ENCODE results near the gene LMX1A.

The LMX1A gene

GRCh38 chr1:165369255-165369848 lies 12.8 kb upstream of the LMX1A start:
- no peak for DNase-seq (ENCODE audit: extremely low read depth in 1 of 2, low read depth in 1 of 2)

GRCh38 chr1:165367375-165367993 lies 11.0 kb upstream of the LMX1A start:
- DNase-seq (ENCODE audit: extremely low read depth in 1 of 2, low read depth in 1 of 2) = peak; percentile 43 to 67

- DNase-seq (ENCODE audit: extremely low read depth in 1 of 2, low read depth in 1 of 2) = no peak
Observed at GRCh38 chr1:165365341-165365740, 8.8 kb upstream of the LMX1A start.

GRCh38 chr1:165364568-165365133 lies 8.1 kb upstream of the LMX1A start:
- DNase-seq (ENCODE audit: extremely low read depth in 1 of 2, low read depth in 1 of 2) = no peak

- DNase-seq (ENCODE audit: extremely low read depth in 1 of 2, low read depth in 1 of 2) = no peak
Observed at GRCh38 chr1:165356876-165357275, 361 bp upstream of the LMX1A start.

GRCh38 chr1:165355139-165355976 lies 1.2 kb downstream of the LMX1A start:
- DNase-seq (ENCODE audit: extremely low read depth in 1 of 2, low read depth in 1 of 2) = no peak

- DNase-seq (ENCODE audit: extremely low read depth in 1 of 2, low read depth in 1 of 2) = no peak
Observed at GRCh38 chr1:165354739-165355138, 1.8 kb downstream of the LMX1A start.

GRCh38 chr1:165353731-165354671 lies 2.5 kb downstream of the LMX1A start:
- no peak for DNase-seq (ENCODE audit: extremely low read depth in 1 of 2, low read depth in 1 of 2)

GRCh38 chr1:165352442-165353293 lies 3.8 kb downstream of the LMX1A start:
- DNase-seq (ENCODE audit: extremely low read depth in 1 of 2, low read depth in 1 of 2) = no peak

GRCh38 chr1:165351863-165352441 lies 4.6 kb downstream of the LMX1A start:
- DNase-seq (ENCODE audit: extremely low read depth in 1 of 2, low read depth in 1 of 2) = no peak

GRCh38 chr1:165350840-165351239 lies 5.7 kb downstream of the LMX1A start:
- no peak for DNase-seq (ENCODE audit: extremely low read depth in 1 of 2, low read depth in 1 of 2)

- no peak for DNase-seq (ENCODE audit: extremely low read depth in 1 of 2, low read depth in 1 of 2)
Observed at GRCh38 chr1:165345502-165345901, 11.0 kb downstream of the LMX1A start.

GRCh38 chr1:165344736-165345135 lies 11.8 kb downstream of the LMX1A start:
- DNase-seq (ENCODE audit: extremely low read depth in 1 of 2, low read depth in 1 of 2) = no peak

GRCh38 chr1:165344198-165344597 lies 12.3 kb downstream of the LMX1A start:
- DNase-seq (ENCODE audit: extremely low read depth in 1 of 2, low read depth in 1 of 2) = no peak

GRCh38 chr1:165342587-165342986 lies 13.9 kb downstream of the LMX1A start:
- no peak for DNase-seq (ENCODE audit: extremely low read depth in 1 of 2, low read depth in 1 of 2)

- no peak for DNase-seq (ENCODE audit: extremely low read depth in 1 of 2, low read depth in 1 of 2)
Observed at GRCh38 chr1:165342168-165342567, 14.3 kb downstream of the LMX1A start.

GRCh38 chr1:165339164-165339563 lies 17.4 kb downstream of the LMX1A start:
- DNase-seq (ENCODE audit: extremely low read depth in 1 of 2, low read depth in 1 of 2) = no peak

- DNase-seq (ENCODE audit: extremely low read depth in 1 of 2, low read depth in 1 of 2) = no peak
Observed at GRCh38 chr1:165330483-165330882, 26.0 kb downstream of the LMX1A start.

- no peak for DNase-seq (ENCODE audit: extremely low read depth in 1 of 2, low read depth in 1 of 2)
Observed at GRCh38 chr1:165329104-165329503, 27.4 kb downstream of the LMX1A start.
